SK-N-SH treated with all-trans-retinoic acid at 6 μM for 48 hours (cell line): ENCODE results near the gene SMARCD3.

Source experiments
- ARNTL ChIP-seq: fragments of 450-650 bp; formaldehyde crosslinking; IDR thresholded peaks from 2 replicates; pipeline ENCODE4 v1.5.0; 2020; ENCODE audit warnings: low read depth, mild to moderate bottlenecking, moderate library complexity, borderline replicate concordance
- OSR1 ChIP-seq: fragments of 250-450 bp; sonication (Bioruptor Pico); IDR thresholded peaks from 2 replicates; pipeline ENCODE4 v1.8.0; 2022; ENCODE audit warnings: moderate library complexity, mild to moderate bottlenecking, inconsistent platforms
- PATZ1 ChIP-seq: fragments of 250-450 bp; sonication (Bioruptor Pico); IDR thresholded peaks from 2 replicates; pipeline ENCODE4 v1.8.0; 2020; ENCODE audit warnings: mild to moderate bottlenecking, moderate library complexity, borderline replicate concordance
- RARB ChIP-seq: fragments of 250-450 bp; sonication (Bioruptor Pico); IDR thresholded peaks from 2 replicates; pipeline ENCODE4 v1.8.0; 2021; ENCODE audit warnings: mild to moderate bottlenecking, moderate library complexity
- SNAI2 ChIP-seq: fragments of 250-450 bp; sonication (Bioruptor Pico); IDR thresholded peaks from 2 replicates; pipeline ENCODE4 v1.5.0; 2020; ENCODE audit warnings: mild to moderate bottlenecking, moderate library complexity
- ZNF565 ChIP-seq: fragments of 450-650 bp; formaldehyde crosslinking; conservative IDR thresholded peaks from 2 replicates; pipeline ENCODE4 v1.5.0; 2020; ENCODE audit warnings: low read depth, mild to moderate bottlenecking, moderate library complexity

GRCh38 chr7:151243408-151244195 lies 4.9 kb downstream of the SMARCD3 start:
- TF ChIP-seq OSR1 (CRISPR knock-in tag) (no peak), RARB (CRISPR knock-in tag) (no peak), ARNTL (no peak), SNAI2 (CRISPR knock-in tag) (no peak), ZNF565 (CRISPR knock-in tag) (no peak), PATZ1 (CRISPR knock-in tag) (no peak)
